ENCODE measurements around the gene TNK1.

The TNK1 gene

DNA sequence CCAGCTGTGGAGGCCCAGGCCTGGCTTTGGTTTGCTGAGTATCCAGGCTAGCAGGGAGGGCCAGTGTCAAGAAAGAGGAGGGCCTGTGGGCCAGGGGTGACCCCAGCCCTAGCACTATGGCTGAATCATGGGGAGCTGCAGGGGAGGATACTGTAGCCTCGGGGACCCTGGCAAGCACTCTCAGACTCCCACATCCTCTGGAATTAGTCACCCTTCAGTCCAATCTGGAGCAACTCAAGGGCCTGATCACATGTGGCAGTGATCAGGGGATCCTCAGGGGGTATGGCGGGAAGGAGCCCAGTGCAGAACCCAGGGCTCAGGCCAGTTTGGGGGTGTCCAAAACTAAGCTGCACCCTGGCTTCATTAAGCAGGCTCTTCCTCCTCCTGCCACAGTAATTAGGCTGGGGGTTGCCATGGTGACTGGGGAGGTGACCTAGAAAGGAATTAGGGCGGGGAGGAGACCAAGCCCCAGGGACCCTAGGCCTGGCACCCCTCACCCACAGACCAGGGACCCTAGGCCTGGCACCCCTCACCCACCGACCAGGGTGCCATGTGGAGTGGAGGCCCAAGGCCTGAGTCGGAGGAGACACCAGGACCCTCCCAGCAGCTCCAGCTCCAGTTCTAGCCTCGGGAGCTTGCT, 32.6 kb downstream of the TNK1 start:
- no peak for DNase-seq

- no peak for DNase-seq
Observed at GRCh38 chr17:7414837-7415236, 33.9 kb downstream of the TNK1 start.

GRCh38 chr17:7415784-7416183, 34.9 kb downstream of the TNK1 start:
- no peak for DNase-seq

- no peak for DNase-seq
Observed at GRCh38 chr17:7416323-7416722, 35.4 kb downstream of the TNK1 start.

GRCh38 chr17:7417056-7417655, 36.3 kb downstream of the TNK1 start:
- no peak for DNase-seq

DNA sequence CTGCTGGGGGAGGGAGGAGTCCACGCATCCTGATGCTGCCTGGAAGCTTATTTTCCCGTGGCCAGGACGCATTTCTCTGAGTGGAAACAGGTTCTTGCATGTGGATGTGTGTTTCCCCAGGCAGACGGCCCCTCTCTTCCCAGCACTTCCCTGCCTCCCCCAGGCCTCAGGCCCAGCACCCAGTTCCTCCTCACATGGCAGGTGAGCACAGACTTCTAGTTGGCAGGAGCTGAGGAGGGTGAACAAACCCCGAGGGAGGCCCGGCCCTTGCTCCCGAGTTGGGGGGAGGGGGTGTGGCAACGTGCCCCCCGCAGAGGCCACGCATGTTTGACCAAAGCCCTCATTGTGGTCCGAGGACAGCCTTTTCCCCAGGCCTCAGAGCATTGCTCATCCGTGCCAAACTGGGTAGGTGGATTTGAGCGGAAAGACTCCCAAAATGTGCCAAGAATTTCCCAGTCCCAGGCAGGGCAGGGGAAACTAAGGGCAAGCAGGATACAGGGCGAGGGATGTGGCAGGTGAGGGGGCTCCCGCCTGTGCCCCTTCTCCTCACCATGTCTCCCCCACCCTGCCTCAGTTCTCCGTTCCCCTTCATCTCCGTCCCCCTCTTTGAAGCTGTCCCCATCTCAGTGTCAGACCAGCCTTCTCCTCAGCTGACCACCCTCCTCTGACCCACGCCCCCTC, 37.7 kb downstream of the TNK1 start:
- no peak for DNase-seq

DNA sequence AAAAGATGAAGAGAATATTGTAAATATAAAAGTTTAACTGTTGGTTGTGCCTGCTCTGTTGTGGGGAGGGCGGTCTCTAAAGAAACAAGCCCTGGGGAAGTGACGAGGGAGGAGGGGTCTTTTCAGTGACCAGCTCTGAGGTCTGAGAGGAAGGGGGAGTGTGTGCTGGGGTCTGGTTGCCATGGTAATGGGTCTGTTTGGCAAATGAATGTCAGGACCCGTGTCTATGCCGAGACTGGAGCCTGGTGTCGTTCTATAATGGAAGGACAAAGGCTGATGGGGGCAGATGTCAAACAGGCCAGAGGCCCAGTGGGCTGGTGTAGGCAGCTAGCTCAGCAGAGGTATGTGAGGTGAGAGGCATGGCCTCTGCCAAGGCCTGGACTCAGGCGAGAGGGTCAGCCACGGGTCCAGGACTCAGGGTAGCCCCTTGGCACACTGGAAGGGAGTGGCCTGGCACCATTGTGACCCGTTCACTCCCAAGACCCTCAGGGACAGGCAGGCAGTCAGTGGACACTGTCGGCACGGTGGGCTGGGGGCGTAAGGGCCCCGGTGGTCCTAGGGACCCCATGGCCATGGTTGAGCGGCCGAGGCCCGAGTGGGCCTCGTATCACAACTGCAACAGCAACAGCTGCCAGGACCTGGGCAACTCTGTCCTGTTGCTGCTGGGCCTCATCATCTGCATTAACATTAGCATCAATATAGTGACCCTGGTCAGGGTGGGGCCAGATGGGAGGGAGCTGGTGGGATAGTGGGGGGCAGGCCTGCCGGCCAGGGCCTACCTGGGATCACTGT, 39.1 kb downstream of the TNK1 start, which contains the start of gene SPEM1:
Gene SPEM1, plus strand, starts transcription at position 506 of the 792 bp plus-strand sequence. Its CDS starts 61 bp downstream, at position 567.
- DNase-seq, result no peak

DNA sequence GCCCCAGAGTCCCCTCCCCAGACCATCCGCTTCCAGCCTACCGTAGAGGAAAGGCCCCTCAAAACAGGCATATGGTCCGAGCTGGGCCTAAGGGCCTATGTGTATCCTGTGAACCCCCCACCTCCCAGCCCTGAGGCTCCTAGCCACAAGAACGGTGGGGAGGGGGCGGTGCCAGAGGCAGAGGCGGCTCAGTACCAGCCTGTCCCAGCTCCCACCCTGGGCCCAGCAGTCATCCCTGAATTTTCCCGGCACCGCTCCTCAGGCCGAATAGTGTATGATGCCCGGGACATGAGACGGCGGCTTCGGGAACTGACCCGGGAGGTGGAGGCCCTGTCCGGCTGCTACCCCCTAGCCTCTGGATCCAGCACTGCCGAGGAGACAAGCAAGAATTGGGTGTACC, 40.3 kb downstream of the TNK1 start:
- DNase-seq, result no peak

DNA sequence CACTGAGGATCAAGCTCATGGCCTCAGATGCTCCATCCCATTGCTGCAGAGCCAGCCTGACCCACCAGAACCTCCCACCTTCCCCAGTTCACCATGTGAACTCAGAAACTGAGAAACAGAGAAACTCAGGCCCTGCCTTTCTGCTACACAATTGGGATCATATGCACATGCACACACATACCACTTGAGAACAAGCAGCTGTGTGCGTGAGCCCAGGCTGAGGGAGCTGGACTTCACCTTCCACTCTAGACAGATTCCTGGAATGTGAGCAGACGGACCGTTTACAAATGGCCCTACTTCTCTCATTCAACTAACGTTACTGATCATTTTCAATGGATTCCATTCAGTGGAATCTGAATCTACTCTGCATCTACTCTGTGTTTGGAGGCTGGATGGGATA, 42.8 kb downstream of the TNK1 start:
- DNase-seq, result no peak

DNA sequence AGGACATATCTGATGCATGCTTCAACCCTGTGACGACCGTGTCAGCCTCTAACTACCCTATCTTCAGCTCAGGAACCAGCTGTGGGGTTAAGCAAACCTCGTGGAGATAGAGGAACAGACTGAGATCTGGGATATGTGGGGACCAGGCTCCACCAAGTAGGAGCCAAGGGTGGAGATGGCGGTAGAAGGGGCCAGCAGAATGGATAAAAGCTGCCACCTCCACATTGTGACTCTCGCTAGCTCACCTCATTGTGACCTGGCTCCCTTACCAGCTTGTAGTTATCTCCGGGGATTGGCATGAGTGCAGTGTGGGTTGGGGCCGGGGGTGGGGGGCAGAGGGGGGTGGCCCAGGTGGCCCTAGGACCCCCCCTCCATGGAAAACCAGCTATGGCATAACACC, 44.4 kb downstream of the TNK1 start, which contains the start of gene SPEM2:
Gene SPEM2, plus strand, starts transcription at position 301 of the 400 bp plus-strand sequence. Its CDS starts 73 bp downstream, at position 374.
- no peak for DNase-seq

GRCh38 chr17:7425756-7426155, 44.9 kb downstream of the TNK1 start:
- no peak for DNase-seq

DNA sequence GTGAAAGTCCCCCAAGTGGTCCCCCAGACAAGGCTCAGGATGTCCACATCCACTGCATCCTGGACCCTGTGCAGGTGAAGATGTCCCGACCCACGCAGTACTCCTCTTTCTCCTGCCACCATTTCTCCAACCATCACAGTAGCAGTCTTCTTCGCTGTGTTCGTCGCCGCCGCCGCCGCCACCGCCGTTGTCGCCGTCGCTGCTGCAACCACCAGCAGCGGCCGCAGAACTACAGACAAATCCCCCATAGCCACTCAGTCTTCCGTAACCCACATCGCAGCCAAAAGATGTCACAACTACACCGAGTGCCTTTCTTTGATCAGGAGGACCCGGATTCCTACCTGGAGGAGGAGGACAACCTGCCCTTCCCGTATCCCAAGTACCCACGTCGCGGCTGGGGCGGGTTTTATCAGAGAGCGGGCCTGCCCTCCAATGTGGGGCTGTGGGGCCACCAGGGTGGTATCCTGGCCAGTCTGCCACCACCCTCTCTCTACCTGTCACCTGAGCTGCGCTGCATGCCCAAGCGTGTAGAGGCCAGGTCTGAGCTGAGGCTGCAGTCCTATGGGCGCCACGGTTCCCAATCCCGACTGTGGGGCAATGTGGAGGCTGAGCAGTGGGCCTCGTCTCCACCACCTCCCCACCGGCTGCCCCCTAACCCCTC, 45.4 kb downstream of the TNK1 start:
- no peak for DNase-seq

DNA sequence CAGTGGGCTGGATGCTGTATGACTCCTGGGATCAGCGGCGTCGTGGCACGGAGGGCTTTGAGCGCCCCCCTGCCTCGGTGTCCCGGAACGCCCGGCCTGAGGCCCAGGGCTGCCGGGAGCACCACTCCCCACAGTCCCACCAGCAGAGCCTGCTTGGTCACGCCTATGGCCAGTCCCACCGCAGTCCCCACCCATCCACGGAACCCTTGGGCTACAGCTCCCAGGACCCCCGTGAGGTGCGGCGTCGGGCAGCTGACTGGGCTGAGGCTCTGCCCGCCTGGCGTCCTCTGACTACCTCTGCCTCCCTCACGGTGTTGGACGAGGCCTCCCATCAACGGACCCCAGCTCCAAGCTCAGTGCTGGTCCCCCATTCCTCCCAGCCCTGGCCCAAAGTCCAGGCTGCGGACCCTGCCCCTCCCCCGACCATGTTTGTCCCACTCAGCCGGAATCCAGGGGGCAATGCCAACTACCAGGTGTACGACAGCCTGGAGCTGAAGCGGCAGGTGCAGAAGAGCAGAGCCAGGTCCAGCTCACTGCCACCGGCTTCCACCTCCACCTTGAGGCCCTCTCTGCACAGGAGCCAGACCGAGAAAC, 46.1 kb downstream of the TNK1 start:
- DNase-seq, result no peak

GRCh38 chr17:7427549-7427948, 46.7 kb downstream of the TNK1 start:
- no peak for DNase-seq

GRCh38 chr17:7428557-7428956, 47.7 kb downstream of the TNK1 start, which contains the start of gene SPEM3:
SPEM3 (plus strand) TSS chr17:7428857; CDS start chr17:7428903, 46 bp downstream.
- DNase-seq, result no peak

GRCh38 chr17:7429722-7430121, 48.8 kb downstream of the TNK1 start:
- no peak for DNase-seq

DNA sequence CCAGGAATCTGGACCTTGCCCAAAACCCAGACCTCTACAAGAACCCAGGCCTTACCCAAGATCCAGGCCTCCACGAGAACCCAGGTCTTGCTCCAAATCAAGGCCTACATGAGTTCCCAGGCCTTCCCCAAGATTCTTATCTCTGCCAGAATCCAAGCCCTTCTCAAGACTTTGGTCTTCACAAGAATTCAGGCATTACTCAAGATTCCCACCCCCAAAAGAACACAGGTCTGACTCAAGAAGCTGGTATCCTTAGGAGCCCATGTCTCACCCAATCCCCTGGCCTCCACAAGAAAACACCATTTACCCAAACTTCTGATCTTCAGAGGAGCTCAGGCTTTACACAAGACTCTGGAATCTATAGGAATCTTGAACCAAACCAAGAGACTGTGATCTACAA, 50.3 kb downstream of the TNK1 start:
- DNase-seq, result no peak

GRCh38 chr17:7432296-7432695, 51.4 kb downstream of the TNK1 start:
- DNase-seq, result no peak

GRCh38 chr17:7435676-7436555, 55.0 kb downstream of the TNK1 start:
- no peak for DNase-seq

- no peak for DNase-seq
Observed at GRCh38 chr17:7436556-7437368, 55.9 kb downstream of the TNK1 start.

Measured in NCI-H2029 treated with DMSO at 0.1 percent for 48 hours (cell line).